NCI-H2196 treated with DMSO at 0.1 percent for 48 hours (cell line): ENCODE data around the gene VIPR1.

ENCODE experiments used
- DNase-seq: peaks from one replicate; lab custom pipeline; 2025; ENCODE audit not compliant: unreplicated experiment; lab: John Stamatoyannopoulos, UW

VIPR1 gene

DNA sequence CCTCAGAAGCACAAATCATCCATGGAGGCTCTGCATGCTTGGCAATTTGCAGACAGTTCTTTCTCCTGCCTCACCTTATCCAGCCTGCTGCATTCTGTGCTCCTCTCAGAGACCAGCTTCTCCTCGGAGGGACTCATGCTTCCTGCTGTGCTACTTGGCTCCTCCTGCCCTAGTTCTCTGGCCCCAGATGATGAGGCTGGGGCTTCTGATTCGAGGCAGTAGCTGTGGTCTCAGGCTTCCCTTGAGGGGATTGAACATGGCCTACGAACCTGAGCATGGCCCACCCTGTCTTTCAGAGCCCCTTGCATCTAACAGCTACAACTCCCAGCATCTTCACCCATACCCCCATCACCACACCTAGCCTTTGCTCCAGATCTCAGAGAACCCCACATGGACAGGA is 6.7 kb downstream of the VIPR1 start:
- DNase-seq: no peak

DNA sequence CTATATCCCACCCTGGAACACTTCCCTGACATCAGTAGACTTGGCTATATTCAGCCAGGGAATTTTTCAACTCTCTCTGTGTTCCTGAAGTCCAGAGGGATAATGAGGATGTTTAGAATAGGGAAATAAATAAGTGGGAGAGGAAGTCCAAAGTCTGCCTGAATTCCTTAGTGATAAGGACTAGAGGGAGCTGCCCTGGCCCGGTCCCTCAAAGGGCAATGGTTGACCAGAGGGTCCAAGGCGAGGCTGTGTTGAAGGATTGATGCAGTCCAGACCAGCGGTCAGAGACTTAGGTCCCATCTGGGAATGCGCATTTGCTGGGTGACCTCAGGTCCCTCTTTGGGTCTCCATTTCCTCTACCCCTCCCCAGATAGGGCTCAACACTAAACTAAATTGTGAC is 7.9 kb downstream of the VIPR1 start:
- DNase-seq: no peak

DNA sequence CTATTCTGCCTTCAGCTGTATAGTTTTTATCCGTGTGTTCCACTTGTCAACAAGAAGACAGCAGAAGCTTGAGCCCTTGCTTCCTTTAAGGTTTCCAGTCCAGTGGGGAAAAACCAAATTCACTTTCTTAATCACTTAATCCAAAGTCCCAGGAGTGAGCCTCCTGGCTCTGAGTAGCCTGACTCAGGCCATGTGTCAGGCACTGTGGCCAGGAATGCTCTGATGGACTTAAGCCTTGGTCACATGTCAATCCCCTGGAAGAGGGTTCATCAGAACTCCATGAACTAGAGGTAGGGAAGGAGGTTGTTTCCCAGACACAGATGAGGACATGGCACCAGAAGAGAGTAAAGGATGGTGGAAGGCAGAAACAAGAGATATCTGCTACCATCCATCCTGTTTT is 8.8 kb downstream of the VIPR1 start:
- no peak for DNase-seq

DNA sequence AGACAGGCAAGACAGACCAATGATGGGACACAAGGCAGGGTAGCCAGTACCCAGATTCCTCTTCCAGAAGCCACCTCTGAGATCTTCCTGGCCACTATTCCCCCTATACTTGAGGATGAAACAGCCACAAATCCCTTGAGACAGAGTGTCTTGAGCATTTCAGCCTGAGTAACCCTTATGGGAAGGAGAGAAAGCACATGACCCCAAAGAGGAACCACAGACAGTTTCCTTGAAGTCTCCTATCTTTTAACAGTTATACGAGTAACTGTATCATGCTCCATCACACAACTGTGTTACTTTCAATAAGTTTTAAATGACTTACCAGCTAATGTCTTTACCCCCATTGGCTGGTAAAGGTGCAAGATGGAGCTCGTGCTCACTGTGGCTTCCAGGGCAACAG is 9.3 kb downstream of the VIPR1 start:
- no peak for DNase-seq

DNA sequence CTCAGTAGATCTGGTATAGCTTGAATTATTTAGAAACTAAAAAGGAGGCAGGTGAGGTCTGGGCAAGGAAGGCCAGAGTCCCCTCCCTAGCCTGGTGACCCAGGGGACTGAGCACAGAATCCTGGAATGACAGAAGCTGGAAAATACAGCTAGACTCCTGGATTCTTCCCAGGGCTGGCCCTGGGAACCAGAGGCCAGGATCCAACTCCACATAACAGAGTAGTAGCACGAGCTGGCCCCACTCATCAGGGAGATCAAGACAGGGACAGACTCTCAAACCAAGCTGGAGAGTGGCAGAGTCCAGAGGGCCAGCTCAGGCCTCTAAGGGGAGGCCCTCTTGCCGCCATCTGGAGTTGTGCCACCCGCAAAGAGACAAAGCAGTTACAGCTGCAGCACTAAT is 10.7 kb downstream of the VIPR1 start:
- DNase-seq: no peak

DNA sequence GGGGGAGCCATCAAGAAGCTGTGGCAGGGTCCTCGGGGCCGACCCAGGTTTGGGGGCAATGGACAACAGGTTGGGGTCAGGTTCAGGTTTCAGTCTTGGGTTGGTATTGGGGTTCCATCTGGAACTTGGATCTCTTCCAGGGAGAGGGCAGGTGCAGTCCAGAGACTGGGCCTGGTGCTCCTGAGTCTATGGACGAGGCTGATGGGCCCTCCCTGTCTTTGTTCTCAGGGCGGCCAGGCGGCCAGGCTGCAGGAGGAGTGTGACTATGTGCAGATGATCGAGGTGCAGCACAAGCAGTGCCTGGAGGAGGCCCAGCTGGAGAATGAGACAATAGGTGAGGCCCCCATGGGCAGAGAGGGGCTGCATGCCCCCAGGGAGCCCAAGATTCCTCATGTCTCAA is 11.1 kb downstream of the VIPR1 start:
- no peak for DNase-seq

DNA sequence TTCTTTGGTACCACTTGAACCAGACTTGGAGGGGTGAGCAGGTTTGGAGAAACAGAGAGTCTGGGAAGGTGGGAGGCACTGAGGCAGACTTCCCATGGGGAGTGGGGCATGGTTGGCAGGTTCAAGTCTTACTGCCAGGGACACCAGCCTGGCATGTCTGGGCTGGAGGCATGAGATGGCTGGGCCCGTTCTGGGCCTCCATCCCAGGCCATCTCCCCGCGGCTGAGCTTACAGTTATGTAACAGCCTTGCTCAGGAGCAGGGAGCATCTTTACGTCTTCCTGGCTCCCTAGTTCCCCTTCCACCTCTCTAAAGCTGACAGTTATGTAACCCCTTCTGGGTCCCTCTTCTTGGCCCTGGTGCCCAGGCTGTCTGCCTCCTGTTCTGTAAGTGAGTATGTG is 12.4 kb downstream of the VIPR1 start:
- no peak for DNase-seq

GRCh38 chr3:42515391-42515916 is 13.0 kb downstream of the VIPR1 start:
- DNase-seq: no peak

- no peak for DNase-seq
Measured at GRCh38 chr3:42515976-42516375, 13.5 kb downstream of the VIPR1 start.

GRCh38 chr3:42516443-42516842 is 14.0 kb downstream of the VIPR1 start:
- no peak for DNase-seq

- DNase-seq: no peak
Measured at GRCh38 chr3:42517117-42517516, 14.7 kb downstream of the VIPR1 start.

DNA sequence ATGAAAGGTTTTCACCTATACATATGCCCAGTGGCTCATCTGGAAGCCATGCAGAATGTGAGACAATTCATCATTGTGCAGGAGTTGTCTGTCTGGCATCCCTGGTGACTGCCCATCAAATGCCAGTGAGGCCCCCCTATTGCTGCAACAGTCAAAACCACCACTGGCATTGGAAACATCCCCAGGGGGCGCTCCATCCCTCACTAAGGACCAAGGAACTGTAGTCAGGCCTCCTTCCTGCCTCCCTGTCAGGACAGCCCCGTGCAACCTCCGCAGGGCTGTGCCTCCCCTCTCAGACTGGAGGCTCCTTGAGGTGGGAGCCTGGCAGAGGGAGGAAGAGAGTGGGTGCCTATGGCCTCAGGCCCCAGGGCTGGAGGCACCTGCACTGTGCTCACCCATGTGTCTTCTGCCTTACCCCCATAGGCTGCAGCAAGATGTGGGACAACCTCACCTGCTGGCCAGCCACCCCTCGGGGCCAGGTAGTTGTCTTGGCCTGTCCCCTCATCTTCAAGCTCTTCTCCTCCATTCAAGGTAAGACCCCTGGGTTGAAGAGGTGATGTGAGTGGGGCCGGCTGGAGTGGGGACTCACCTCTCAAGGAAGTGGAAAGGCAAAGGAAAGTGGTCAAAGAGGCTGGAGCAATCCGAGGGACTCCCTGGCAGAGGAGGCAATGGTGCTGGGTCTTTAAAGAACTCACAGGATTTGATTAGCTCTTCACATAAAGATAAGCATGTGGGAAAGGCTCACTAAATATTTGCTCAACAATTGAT is 16.5 kb downstream of the VIPR1 start:
- DNase-seq: no peak

DNA sequence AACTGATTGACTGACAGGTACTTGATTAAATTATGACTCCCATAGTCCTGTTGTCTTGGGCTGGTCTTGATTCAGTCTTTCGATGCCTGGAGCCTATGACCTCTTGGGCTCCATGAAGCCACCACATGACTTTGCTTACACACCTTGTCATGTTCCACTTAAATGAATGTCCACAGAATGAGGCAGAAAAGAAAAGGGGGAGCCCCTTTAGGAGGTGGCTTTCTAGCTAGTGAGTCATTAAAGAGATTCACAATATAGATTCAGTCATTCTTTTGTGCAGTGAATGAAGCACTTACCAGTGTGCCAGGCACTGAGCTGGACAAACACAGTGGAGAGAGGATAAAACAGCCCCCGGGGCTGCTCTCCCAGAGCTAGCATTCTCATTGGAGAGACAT is 17.1 kb downstream of the VIPR1 start:
- no peak for DNase-seq

DNA sequence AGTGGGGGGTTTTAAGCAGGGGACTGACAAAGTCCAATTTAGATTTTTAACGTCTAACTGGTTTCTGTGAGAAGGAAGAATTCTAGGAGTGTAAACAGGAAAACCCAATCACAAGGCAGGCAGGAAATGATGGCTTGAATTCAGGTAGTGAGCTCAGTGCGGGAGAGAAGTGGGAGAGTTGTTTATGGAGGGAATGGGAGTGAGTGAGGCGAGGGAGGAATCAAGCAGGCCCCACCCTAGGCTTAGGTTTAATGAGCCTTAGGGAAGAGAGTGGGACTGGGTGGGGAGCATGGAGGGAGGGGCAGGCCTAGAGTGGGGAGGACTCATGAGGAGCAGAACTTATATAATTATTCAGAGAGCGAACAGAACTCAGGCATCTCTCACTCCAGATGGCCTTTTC is 17.9 kb downstream of the VIPR1 start:
- no peak for DNase-seq

GRCh38 chr3:42520906-42521305 is 18.5 kb downstream of the VIPR1 start:
- no peak for DNase-seq

GRCh38 chr3:42524751-42525150 is 22.3 kb downstream of the VIPR1 start:
- no peak for DNase-seq

DNA sequence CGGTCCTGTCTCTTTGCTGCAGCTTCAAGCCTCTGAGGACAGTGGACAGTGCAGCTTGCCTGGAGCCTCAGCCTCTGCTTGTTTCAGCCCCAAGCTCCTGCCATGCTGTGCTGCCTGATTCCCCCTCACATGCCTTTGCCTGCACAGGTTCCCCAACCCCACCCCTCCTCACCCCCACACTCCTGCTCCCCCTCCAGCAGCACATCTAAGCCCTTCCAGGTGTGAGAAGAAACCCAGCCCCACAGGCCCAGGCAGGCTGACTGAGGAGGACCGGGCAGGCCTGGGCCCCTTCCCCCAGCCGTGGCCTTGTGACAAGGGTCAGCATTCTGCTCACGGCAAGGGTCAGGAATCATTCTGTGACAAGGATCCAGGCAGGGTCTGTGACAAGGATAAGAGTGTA is 22.8 kb downstream of the VIPR1 start:
- DNase-seq: no peak

DNA sequence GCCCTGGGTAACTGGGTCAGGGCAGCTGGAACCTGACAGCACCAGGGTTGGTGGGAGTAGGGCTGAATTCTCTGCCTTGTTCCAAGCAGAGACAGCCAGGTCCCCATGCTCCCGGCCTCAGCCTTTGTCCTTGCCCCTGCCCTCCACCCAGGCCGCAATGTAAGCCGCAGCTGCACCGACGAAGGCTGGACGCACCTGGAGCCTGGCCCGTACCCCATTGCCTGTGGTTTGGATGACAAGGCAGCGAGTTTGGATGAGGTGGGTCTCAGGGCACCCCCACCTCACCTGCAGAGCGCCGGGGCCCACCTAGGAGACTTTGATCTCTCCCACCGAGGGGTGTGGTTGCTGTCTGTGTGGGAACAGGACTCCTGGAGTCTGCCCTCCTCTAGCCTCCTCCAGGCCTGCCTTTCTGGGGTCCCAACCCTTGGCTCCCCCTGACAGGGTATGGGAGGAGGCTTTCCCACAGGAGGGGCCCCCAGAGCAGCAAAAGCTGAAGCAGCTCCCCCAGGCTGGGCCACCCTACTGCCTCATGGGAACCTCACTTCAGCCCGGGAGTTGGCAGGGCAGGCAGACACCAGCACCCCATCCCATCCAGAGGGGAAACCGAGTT is 23.4 kb downstream of the VIPR1 start:
- DNase-seq: no peak

DNA sequence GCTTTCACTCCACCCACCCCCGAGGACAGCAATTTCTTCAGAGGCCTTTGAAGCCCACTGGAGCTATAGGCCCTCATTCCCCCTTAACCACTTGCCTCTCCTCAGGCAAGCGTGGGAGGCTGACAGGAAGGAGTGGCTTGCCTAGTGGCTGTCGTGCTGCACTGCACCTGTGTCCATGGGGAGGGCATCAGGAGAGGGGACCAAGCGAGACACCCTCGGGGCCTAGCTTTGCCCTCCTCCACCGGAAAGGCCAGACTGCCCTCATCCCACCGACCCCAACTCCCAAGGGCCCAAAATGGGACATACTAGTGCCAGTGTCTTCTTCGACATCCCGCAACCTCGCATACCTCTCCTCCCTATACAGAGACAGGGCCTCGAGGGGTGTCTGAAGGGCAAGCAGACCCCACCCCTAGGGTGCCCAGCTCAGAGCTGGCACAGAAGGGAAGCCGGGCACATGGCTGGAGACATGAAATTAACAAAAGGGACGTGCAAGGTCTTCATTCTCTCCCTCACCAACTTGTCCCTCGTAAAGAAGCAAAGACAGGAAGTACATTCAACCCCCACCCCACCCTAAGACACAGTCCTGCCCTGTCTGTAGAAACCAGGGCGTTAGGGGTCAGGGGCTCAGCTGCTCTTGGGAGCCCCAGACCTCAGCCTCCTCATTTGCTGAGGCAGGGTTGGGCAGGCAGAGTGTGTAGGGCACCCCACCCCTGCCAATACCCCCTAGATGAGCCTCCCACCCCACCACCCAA is 24.3 kb downstream of the VIPR1 start:
- no peak for DNase-seq

DNA sequence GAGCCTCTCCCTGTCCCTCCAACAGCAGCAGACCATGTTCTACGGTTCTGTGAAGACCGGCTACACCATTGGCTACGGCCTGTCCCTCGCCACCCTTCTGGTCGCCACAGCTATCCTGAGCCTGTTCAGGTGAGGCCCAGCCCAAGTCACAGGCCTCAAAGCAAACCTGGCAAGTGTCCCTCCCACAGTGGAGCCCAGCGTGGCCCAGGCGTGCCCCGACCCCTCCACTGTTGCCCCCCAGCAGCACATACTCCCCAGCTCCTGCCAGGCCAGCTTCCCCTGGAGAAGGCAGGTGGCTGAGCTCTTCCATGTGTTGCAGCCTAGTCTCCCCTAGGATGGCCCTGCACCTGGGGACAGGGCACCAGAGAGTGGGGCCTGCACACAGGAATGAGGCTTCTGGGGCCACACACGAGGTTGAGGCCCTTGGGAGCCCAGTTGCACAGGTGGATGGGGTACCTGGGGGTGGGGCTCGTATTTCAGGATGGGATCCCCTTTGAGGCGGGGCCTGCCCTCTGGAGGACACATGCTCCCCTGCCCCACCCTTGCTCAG is 25.0 kb downstream of the VIPR1 start:
- DNase-seq: no peak

DNA sequence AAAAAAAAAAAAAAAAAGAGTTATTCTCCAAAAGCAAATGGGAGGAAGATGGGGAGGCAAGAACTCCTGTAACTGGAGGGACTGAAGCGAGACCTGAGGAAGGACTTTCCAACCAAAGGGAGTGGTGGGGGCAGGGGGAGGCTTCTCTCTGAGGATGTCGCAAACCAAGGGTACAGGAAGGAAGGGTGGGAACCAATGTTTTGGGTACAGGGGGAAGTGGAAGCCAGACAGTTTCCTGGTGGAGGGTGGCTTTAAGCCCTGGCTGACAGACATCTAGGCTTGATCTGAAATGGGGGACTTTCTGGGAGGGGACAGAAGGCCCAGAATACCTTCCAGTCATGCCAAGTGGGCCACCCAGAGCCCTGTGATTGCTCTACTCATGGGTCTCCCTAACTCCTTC is 27.0 kb downstream of the VIPR1 start:
- no peak for DNase-seq

- no peak for DNase-seq
Measured at GRCh38 chr3:42530073-42530472, 27.6 kb downstream of the VIPR1 start.
